GM20431 (cell line): ENCODE results near the gene ATXN10.

ENCODE experiments used
- in situ Hi-C: fragments of 300-500 bp; cut with MseI, MboI; formaldehyde crosslinking; loops from one replicate; pipeline ENCODE4 v1.15.0; 2020; ENCODE audit warnings: low sequenced_read_pairs; ENCODE audit not compliant: unreplicated experiment

ATXN10 gene

GRCh38 chr22:45838305-45838887 lies 166.8 kb downstream of the ATXN10 start:
- in situ Hi-C loops, result no loop called here

- in situ Hi-C loops, result no loop called here
These were observed 168.8 kb downstream of the ATXN10 start for GRCh38 chr22:45840483-45840882.

DNA sequence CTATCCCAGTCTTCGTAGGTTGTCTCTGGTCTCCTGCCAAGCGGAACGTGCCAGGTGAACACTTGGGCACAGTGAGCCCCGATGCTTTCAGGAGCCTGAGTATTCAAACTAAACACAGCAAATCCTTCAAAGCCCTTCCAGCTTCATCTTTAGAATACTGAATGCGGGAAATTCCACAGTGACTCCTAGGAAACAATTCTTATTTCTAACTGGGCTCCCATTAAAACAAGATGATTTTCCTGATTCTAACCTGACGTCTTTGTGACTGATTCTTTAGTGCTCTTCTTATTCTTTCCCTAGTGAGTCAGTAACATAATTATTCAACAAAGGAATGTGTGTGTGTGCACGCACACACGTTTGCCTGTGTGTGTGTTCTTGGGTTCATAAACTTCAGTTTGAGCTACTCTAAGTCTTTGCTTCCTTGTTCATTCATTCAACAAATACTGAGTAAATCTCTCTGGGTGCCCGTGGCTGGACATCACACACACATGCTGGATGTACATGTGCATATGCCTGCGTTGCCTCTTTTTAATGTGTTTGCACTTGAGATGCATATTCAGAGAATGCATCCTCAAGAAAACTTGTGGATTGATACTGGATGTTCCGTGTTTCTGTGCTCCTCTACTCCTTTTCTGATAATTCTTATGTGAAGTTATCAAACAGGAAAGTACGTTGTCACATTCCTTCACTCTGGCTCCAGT lies 170.8 kb downstream of the ATXN10 start:
- in situ Hi-C loops, result no loop called here

GRCh38 chr22:45843031-45843430 lies 171.4 kb downstream of the ATXN10 start:
- in situ Hi-C loops, result no loop called here

GRCh38 chr22:45843986-45844385 lies 172.4 kb downstream of the ATXN10 start:
- in situ Hi-C loops, result no loop called here

- in situ Hi-C loops, result no loop called here
These were observed 173.4 kb downstream of the ATXN10 start for GRCh38 chr22:45845076-45845487.

GRCh38 chr22:45846952-45847351 lies 175.3 kb downstream of the ATXN10 start:
- in situ Hi-C loops, result no loop called here

DNA sequence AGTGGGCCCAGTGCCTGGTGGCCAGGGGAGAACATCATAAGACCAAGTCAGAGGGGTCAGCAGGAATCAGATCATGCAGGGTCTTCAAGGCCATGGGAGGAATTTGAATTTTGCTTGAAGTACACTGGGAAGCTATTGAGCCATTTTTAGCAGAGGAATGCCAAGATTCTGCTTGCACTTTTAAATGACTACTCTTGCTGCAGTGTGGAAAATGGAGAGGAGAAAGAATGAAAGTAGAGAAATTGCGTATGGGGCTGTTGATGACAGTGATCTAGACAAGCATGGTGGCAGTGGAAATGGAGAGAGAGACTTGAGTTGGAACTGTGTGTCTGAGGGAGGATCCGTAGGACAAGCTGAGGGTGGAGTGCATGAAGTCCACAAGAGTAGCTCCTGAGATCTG lies 177.3 kb downstream of the ATXN10 start:
- in situ Hi-C loops, result no loop called here

DNA sequence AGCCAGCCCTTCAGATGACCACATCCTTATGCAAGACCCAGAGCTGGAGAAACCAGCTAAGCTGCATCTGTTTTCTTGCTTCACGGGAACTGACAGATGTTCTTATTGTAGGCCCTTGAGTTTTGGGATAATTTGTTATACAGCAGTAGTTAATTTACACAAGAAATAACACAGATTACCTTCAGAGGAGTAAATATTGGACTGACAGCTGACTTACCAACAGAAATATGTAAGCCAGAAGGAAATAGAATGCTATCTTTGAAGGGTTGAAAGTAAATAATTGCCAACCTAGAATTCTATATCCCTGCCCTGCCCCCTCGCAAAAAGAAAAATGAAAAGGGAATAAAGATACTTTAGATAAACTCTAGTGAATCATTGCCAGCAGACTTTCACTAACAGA lies 181.2 kb downstream of the ATXN10 start:
- in situ Hi-C loops, result no loop called here

- in situ Hi-C loops, result no loop called here
These were observed 184.3 kb downstream of the ATXN10 start for GRCh38 chr22:45855961-45856360.

DNA sequence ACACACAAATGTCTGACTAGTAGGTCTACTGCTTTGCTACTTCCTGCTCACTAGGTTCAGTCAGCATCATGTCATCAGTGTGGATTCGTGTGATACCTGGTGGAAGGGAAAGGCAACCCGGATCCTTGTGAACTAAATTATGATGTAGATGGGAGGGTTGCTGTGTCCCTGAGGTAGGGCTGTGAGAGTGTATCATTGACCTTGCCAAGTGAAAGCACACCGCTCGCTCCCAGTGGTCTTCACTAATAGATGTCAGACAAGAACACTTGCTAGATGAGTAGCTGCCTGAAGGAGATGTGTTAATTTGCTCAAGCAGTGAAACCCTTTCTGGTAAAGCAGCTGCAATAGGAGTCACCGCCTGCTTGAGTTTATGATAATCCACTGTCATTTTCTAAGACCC lies 185.9 kb downstream of the ATXN10 start:
- in situ Hi-C loops, result no loop called here

DNA sequence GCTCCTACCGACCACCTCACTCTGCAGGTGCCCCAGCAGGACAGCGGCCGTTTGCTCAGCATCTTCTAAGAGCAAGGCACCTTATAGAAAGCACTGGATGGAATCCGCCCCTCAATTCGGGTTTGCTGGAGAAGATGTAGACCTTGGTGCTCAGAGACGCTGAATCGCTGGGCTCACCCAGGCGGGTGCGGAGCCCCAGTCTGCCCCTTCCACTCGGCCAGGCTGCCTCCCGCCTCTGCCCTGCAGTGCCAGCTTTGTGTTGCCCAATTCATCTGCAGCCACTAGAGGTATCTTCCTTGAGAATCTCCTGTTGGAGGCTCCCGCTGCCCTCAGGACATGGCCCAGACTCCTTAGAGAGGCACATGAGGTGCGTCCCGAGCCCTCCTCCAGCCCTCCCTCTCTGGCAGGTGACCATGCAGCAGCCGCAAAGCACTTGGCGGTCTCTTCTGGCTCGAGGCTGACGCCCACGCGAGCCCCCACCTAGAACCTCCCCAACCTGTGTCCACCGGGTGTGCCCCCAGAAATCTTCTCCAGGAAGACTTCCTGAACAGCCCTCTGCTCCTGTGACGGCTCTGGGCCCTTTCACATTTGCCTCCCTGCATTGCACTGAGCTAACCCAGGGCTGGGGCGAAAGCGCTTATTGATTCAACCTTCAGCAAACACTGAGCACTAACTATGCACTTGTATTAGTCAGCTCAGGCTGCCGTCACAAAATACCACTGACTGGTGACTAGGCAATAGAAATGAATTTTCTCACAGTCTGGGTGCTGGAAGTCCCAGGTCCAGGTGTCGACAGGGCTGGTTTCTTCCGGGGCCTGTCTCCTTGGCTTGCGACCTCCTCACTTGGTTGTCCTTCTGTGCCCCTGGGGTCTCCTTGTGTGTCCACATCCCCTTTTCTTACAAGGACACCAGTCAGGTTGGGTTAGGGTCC lies 187.9 kb downstream of the ATXN10 start:
- in situ Hi-C loops, result no loop called here

DNA sequence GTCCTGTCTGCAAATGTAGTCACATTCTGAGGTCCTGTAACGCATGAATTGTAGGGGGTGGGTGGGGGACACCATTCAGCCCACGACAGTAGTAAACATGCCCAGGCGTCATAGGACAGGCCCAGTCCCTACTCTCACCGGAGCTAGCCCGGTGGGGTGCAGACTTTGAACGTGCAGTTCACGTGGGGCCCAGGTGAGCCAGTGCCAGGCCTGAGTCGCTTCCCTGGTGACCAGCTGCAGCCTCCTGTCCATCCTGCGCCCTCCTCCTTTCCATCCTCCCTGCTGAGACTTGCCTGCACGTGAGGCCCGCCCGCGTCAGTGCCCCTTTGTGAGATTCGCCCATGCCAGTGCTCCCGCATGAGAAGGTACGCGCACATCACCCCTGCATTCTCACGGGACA lies 188.6 kb downstream of the ATXN10 start:
- in situ Hi-C loops, result no loop called here

- in situ Hi-C loops, result no loop called here
These were observed 189.6 kb downstream of the ATXN10 start for GRCh38 chr22:45861259-45861658.

DNA sequence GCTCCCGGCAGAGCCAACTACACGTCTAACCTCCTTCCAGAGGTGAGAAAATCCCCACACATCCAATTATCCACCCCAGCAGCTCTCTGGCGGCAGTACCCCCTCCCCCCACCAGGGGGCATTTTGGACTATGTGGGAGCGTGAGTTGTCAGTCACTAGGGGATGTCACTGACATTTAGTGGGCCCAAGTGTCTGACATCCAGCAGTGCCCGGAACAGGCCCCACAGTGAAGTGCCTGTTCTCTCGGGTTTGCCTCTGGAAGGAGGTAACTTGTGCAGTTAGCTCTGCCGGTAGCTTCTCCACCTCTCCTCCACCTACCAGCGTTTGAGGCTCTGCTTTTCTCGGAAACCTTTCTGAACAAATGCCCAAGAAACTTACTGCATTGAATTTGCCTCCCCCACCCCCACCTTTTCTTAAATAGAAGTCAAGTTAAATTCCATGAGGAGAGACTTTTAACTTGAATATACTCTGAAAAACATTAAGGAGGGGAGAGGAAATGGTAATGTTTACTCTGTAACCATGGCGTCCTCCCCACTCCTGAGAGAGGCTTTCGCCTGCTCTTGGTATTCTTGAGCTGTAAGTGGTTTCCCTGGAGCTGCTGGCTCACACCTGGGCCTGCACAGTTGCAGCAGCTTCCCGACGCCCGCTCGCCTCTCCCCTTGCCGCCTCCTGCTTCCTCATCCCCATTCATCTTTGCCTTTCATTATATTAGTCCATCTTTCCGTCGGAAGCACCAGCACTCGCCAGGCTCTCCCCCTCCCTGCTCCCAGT lies 192.5 kb downstream of the ATXN10 start:
- in situ Hi-C loops, result no loop called here

- in situ Hi-C loops, result no loop called here
These were observed 193.4 kb downstream of the ATXN10 start for GRCh38 chr22:45864959-45865476.

DNA sequence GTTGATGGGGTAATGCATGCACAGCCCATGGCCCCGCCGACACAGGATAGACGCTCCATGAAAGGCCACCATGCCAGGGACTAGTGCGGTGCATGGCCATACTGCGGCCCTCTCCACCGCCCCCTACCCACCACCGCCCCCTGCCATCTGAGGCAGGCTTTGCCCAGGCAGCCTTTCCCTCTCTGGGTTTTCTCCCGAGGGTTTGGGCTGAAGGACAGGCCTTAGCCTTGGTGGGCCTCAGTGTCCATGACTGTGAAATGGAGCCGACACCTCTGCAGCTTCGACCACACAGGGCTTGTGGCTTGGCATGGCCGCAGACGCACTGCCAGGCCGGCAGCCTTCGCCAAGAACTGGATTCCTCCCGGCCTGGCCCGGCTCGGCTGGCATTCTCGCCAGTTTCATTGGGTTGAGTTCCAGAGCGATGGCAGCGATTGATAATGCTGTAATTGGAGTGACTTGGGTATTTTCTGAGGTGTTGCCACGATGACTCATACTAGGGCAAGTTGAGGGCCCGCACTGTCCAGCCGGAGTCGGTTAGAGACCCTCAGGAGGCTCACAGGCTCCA lies 194.0 kb downstream of the ATXN10 start:
- in situ Hi-C loops, result no loop called here

DNA sequence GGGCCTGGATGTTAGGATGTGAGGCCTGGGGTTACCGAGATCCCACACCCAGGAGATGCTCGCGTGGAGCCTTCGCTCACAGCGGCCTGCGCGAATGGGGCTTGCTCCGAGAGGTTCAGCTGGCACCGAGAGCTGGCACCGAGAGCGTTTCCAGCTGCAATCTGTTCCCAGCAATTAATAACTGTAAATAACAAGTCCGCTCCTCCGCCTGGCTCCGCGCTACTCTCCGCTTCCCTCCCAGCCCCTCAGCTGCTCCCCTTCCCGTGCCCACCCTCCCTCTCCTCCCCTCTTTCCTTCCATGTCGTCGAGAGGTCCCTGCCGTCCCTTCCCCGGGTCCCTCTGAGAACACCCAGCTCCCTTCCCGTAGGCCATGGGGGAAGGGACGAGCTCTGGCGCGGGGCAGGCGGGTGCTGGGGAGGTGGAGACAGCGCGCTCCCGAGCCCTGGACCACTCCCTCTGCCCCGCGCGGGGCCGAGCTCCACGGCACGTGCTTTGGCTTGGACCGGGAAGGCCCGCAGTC lies 194.6 kb downstream of the ATXN10 start:
- in situ Hi-C loops, result no loop called here

- in situ Hi-C loops, result no loop called here
These were observed 195.0 kb downstream of the ATXN10 start for GRCh38 chr22:45866646-45867117.
